ENCODE measurements around the gene SLC25A26. TPM values are rescaled to one million over a fixed set of nuclear protein-coding genes. Genes with fewer than 3 reads are reported as not detected.

SLC25A26 gene
- total RNA-seq, 4 donors from 2014 or later: 21.5 to 28.6 (median 26.9) TPM

GRCh38 chr3:66404197-66404596 is 183.4 kb downstream of the SLC25A26 start:
- TF ChIP-seq, protein P1, sequence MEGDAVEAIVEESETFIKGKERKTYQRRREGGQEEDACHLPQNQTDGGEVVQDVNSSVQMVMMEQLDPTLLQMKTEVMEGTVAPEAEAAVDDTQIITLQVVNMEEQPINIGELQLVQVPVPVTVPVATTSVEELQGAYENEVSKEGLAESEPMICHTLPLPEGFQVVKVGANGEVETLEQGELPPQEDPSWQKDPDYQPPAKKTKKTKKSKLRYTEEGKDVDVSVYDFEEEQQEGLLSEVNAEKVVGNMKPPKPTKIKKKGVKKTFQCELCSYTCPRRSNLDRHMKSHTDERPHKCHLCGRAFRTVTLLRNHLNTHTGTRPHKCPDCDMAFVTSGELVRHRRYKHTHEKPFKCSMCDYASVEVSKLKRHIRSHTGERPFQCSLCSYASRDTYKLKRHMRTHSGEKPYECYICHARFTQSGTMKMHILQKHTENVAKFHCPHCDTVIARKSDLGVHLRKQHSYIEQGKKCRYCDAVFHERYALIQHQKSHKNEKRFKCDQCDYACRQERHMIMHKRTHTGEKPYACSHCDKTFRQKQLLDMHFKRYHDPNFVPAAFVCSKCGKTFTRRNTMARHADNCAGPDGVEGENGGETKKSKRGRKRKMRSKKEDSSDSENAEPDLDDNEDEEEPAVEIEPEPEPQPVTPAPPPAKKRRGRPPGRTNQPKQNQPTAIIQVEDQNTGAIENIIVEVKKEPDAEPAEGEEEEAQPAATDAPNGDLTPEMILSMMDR (IDR thresholded peaks at IDR 0.05; ENCODE audit: low read depth): no peak

DNA sequence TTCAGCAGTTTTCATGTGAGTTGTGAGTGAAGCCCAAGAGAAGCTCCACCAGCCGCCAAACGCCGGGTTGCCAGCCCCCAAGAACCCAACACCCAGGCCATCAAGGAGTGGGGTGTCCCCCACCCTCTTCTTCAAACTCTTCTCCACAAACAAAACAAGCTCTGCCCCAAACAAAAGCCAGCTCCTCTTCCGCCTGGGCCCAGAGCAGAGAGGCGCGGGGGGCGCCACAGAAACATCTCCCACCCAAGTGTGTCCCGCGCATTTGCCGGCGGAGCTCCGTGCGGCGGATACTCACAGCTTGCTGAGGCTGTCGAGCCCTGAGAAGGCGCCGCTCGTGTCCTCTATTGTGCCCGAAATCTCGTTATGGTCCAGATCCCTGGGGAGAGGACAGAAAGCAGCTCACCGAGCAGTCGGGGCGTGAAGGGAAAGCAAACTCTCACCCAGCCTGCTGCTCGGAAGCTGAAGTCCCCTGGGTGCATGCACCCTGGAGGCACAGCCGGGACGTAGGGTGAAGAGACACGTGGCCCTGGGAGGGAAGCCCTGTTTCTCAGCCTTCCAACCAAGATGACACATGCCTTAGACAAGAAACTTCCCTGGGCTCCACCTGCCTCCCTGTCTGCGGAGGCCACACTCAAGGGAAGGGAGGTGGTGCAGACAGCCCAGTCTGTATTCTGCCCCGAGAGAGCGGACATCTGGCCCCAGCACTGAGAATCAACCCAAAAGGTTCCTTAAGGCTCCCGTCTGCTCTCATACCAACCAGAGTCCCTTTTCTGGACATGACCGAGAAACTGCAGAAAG is 184.3 kb downstream of the SLC25A26 start:
- TF ChIP-seq, protein P1 (IDR thresholded peaks at IDR 0.05; ENCODE audit: low read depth): no peak

DNA sequence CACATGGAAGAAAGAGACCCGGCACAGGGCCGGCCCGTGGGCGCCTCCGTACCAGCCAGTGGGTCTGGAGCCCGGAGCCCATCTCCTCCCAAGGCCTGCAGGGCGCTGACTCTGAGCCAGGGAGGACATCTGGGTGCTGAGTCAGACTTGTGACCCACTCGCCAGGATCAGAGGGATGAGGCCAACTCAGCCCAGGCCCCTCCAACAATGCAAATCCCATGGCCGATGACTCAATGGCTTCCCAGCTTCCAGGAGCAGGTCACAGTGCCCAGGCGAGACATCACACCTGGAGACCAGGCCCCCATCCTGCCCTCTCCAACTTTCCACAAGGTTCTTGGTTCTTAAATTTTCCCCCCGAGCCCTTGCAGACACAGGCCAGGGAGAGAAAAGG is 184.9 kb downstream of the SLC25A26 start:
- TF ChIP-seq, protein P1 (IDR thresholded peaks at IDR 0.05; ENCODE audit: low read depth): no peak

DNA sequence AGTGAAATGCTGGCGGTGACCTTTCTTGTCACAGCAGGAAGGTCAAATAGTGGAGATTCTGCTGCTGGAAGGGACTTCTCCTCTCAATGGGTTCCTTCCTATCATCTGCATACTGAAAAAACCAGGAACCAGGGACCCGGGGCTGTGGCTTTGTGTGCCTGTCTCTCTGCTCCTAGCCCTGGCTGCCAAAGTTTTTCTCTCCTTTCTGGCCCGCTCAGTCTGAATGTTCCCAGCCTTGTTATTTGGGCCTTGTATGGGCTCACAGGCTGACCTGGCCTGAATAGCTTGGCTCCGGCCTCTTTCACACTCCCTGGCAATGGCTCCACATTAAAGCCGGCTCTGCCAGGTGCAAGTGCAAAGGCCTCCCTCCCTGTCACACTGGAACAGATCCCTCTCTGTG is 185.4 kb downstream of the SLC25A26 start:
- TF ChIP-seq, protein P1 (IDR thresholded peaks at IDR 0.05; ENCODE audit: low read depth): no peak

DNA sequence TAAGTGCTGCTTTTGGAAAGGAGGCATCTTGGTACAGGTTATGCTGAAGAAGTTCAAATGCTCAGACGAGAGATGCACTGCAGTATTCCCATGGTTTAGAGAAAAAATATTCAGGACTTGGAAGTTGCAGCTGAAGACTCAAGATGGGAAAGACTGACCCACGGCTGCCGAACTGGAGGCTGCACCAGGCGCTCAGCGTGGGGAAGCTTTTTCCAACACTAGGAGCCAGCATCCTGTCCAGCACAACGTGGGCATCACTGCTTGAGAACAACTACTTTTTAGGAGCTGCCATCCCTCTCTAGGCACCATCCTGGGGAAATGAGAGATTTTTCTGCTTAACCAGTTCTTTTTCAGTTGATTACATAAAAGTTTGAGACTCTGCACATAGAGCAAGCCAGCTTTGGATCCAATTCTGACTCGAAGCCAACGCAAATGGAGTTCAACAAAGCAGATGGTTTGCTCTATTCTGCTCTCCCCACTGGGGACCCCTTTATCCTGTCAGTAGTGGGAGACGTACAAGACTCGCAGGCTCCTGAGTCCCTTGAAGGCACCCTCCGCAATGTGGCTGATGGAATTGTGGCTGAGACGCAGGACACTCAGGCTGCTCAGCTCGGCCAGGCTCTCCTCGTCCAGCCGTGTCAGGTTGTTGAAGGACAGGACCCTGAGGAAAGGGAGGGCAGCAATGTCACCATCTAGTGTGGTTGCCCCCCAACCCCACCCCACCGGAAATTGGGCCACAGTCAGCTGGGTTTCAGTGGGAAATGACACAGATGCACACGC is 186.2 kb downstream of the SLC25A26 start:
- TF ChIP-seq, protein P1 (IDR thresholded peaks at IDR 0.05; ENCODE audit: low read depth): no peak

DNA sequence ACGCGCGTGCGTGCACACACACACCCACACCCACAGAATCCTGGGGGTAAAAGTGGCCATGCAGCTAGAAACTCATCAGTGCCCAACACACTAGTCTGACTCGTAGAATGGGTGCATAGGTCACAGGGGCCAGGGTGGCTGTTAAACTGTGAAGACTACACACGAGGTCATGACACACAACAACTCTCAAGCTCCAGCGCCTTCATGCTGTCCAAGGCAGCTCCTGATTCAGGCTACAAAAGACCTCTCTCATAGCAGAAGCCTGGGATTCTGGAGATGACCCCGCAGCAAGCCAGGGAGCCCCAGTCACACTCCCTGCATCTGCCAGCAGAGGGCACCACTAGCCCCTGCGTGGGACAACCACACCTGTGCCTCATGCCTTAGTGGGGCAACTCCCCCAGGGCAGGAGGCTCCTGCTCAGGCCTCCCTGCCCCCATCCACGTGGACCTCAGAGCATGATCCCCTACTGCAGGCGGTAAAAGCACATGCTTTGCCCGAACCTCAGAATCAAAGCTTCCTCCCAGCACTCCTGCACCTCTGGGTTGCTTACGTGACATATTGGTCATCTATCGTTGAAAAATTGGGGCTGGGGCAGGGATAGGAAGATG is 186.9 kb downstream of the SLC25A26 start:
- TF ChIP-seq, protein P1 (IDR thresholded peaks at IDR 0.05; ENCODE audit: low read depth): no peak
